ENCODE measurements around the gene TMEM165.
A peak's percentile ranks its signal among the peaks of the same experiment; 100 is the strongest.

The TMEM165 gene

DNA sequence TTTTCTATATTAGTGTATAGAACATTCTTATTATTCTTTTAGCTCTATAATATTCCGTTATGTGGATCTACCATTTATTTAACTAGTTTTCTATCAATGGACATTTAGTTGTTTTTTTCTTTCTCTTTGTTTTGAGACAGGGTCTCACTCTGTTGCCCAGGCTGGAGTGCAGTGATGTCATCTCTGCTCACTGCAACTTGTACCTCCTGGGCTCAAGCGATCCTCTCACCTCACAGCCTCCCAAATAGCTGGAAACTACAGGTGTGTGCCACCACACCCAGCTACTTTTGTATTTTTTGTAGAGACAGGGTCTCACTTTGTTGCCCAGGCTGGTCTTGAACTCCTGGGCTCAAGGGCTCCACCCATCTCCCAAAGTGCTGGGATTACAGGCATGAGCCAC lies 10.8 kb downstream of the TMEM165 start:
- no peak for DNase-seq (ENCODE audit: low read depth)

DNA sequence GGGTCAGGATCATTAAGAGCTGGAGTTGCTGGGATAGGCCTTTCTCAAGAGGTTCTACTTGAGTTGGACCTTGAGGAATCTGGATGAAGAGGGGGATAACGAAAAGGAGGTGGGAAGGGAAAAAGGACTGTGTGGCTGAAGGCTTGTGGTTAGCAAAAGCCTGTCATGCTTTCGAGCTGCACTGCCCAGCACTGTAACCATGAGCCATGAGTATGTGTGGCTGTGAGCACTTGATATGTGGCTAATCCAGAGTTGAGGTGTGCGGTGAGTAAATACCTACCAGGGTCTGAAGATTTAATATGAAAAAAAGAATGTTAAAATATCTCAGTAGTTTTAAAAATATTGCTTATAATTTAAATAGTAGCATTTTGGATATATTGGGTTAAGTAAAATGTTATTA lies 11.4 kb downstream of the TMEM165 start:
- peak; percentile 25 for DNase-seq (ENCODE audit: low read depth)

DNA sequence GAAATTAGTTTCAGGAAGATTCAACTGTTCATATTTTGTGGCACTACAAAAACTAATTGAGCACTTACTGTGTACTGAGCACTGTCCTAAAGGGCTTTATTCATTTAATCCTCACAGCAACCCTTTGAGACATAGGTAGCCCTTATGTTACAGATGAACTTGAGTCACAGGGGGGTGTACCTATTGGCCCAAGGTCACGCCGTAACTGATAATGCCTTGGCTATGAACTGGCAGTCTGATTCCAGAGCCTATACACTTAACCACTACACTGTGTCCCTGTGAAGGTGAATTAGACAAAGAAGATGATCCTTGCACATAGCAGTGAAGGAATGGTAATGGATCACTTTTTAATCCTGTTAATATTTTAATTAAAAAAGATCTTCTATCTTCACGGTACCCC lies 12.0 kb downstream of the TMEM165 start:
- no peak for DNase-seq (ENCODE audit: low read depth)

DNA sequence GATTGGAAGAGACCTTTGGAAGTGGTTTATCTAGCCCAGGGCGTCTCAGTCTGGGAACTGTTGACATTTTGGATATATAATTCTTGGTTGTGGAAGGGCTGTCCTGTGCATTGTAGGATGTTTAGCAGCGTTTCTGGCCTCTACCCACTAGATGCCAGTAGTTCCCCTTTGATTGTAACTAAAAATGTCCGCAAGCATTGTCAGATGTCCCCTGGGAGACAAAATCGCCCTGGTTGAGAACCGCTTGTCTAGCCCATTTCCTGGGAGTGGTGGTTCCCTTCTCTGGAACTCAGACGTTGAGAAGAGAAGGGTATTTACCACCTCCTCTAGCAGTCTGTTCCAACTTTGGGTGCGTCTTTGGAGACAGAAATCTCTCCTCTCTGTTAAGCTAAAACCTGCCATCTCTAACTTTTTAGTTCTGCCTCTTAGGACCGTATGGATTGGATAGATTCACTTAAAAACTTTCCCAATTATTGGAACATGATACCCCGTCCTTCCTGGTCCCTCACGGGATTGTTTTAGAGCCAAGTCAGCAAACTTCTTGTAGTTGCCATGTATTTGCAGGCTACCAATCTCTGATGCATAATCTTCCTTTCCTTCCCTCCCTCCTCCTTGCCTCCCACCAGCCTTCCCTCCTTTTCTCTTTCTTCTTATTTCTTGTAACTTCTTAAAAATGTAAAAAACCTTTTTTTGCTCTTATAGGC lies 13.9 kb downstream of the TMEM165 start:
- peak; percentile 69 for DNase-seq (ENCODE audit: low read depth)

DNA sequence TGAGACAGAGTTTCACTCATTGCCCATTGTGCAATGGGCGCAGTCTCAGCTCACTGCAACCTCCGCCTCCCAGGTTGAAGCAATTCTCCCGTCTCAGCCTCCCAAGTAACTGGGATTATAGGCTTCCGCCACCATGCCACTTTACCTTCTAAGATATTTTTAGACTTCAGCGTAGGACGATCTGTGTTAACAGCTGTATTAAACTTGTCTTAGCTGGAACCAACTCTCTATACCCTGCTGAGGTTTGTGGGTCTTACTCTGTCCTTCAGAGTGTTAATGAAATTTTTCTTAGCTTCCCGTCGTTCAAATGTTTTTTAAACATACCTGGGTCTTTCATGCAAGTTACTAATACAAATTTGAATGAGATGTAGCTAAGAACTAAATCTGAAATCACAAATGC lies 14.7 kb downstream of the TMEM165 start:
- no peak for DNase-seq (ENCODE audit: low read depth)

DNA sequence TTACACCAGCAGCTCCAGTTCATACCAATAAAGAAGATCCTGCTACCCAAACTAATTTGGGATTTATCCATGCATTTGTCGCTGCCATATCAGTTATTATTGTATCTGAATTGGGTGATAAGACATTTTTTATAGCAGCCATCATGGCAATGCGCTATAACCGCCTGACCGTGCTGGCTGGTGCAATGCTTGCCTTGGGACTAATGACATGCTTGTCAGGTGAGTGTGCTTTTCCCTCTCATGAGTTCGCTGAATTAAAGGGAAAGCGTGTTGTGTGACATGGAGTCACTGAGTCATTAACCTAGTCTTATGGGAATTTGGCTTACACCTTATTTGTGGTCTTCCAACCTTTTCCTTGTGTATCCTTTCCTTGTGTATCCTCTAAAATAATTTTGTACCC lies 15.9 kb downstream of the TMEM165 start:
- DNase-seq (ENCODE audit: low read depth) = peak; percentile 20

DNA sequence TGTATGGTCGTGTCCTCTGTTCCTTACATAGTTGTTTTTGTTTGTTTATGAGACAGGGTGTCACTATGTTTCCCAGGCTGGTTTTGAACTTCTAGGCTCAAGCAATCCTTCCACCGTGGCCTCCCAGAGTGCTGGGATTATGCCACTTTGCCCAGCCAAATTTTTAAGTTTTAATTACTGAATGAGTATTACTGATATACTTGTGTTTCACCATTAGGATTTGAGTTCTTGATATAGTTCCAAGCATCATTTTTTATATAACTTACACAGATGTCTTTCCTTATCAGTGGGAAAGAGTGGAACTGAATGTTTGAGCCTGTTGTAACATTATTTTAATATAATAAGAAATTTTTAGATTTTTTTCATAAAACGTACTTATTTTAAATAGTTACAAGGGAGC lies 20.4 kb downstream of the TMEM165 start:
- no peak for DNase-seq (ENCODE audit: low read depth)

DNA sequence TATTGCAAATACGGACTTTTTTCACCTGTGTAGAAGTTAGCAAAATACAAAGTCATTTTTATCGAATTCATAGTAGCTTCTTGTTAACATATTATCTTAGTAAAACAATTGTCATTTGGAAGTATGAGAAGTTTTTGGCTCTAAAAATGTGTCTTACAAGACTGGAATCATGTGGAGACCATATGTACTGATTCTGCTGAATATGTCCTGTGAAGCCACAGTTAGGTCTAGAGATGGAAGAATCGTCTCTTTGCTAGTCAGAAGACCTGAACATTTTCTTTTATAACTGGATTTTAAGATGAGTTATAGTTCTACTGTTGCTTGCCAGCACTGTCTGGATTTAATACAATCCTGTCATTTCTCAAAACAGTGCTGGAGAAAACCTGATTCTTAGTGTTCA lies 29.0 kb downstream of the TMEM165 start:
- no peak for DNase-seq (ENCODE audit: low read depth)

DNA sequence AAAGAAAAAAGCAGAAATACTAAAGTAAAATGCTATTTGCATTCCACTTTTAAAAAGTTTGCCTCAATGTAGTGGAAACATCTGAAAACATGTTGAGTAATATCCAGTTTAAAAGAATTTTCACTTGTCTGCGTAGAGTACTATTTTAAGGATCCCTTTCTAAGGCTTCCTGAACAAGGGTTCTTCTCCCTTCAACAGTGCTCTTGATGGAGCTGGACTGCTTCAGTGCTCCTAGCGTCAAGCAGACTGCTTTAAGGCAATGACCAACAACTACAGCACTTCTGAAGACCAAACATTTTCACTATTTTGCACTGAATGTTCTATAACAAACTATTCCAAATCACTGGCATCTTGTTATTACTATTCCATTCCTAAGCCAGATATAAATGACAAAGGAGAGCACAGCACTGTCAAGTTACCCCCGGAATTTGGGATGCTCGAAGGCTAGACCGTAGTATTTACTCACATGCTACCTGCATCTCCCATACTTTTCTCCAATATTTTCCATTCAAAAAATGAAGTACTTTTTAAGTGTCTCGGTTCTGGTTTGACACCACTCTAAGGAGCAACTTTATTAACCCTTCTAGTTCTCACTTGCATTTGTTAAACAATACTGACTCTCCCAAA lies 36.1 kb downstream of the TMEM165 start:
- no peak for DNase-seq (ENCODE audit: low read depth)

DNA sequence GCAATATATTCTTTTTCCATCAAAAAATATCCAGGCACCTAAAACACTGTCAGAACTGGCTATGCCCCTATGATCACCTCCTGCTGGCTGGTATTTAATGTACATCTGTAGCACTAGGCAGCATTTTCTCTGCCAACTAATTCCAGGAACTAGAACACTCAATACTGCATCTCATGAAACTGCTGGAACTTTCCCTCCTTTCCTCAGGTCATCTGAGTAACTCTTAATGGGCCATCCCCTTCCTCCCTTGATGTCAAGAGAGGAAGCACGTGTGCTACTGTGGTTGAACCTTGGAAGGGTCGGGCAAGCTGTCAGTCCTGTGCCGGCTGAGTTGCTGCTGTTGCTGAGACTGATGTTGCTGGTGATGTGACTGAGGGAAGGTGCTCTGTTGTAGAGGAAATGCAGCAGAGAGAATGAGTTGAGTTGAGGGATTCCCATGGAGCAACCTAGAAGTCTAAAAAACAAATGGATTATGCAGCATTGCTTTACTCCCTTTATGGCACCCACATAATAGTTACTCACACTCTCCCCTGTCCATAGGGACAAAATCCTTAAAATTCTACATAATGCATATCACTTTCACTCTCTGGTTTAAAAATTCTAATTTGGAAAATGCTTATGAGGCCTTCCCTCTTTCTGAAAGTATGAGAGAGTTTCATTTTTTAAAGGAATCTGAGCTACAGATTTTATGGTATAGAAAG lies 39.5 kb downstream of the TMEM165 start:
- DNase-seq (ENCODE audit: low read depth) = peak; percentile 48

DNA sequence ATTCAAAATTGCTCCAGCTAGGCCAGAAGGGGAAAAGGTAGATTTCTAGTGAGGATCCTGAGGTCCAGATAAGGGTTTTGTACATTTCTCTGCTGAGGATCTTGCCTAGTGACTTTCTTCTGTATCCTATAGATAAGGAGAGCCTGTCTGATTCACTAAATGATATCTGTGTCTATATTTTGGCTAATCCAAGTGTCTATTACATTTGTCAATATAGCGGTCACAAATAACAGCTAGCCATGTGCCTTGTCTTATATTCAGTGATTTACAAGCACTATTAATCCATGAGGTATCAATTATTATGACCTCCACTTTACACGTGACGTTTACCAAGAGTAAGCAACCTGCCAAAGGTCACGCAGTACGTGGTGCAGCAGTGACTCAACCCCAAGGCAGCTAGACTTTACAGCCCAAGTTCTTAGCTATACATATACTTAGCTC lies 41.6 kb downstream of the TMEM165 start:
- peak; percentile 40 for DNase-seq (ENCODE audit: low read depth)

DNA sequence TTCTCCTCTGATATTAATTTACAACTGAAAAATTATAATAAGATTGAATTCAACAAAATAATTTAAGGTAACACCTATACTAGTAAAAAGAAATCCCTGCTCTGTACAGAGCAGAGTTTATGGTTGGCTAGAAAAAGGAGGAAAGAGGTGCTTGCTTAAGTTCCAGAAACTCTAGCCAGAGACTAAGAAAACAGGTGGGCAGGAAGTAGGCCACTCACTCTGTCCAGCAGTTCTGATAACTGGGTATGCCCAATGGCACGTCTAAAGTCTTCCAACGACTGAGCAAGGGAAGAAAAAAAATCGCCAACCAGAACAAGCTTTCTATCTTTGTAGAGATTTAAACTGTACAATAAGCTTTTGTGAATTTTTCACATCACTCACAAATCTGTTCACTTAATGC lies 42.1 kb downstream of the TMEM165 start:
- no peak for DNase-seq (ENCODE audit: low read depth)

DNA sequence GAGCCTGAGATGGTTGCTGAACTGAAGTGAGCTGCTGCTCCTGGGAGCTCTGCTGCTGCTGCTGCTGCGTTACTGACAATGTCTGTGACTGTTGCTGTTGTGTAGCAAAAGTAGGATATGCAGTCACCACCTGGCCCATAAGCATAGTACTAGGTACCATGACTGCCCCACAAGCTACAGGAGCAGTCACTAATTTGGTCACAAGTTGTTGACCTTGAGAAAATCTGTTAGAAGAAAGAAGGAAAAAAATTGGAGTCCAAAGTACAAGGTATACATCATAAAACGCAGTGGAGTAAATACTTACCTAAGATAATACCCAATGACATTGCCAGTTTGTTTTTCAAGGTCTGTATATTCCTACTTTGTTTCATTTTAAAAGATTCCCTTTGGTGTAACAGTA lies 42.6 kb downstream of the TMEM165 start:
- no peak for DNase-seq (ENCODE audit: low read depth)

DNA sequence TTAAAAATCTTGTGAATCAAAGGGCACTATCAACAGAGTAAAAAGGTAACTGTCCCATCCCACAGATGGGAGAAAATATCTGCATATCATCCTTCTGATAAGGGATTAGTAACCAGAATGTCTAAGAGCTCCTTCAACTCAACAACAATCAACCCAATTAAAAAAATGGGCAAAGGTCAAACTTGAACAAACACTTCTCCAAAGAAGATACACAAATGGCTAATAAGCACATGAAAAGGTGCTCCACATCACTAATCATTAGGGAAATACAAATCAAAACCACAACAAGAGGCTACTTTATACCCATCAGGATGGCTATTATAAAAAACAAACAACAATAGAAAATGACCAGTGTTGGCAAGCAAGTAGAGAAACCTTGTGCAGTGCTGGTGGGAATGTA lies 43.3 kb downstream of the TMEM165 start:
- DNase-seq (ENCODE audit: low read depth) = no peak

DNA sequence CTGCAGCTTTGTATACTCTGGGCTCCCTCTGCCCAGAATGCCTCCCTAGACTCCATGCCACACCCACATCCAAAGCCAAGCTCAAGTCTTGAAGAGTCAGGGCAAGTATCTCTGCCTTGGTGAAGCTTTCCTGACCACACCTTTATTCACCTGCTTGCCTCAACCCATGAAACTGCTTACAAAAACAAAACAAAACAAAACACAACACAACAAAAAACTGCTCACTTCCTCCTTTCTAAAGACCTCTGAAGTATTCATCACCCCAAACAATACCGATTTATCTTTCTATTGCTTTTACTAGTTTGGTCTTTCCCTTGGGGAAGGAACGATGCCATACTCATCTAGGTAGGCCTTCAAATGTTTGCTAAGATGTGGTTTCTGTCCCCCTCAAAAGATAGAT lies 45.0 kb downstream of the TMEM165 start:
- no peak for DNase-seq (ENCODE audit: low read depth)

DNA sequence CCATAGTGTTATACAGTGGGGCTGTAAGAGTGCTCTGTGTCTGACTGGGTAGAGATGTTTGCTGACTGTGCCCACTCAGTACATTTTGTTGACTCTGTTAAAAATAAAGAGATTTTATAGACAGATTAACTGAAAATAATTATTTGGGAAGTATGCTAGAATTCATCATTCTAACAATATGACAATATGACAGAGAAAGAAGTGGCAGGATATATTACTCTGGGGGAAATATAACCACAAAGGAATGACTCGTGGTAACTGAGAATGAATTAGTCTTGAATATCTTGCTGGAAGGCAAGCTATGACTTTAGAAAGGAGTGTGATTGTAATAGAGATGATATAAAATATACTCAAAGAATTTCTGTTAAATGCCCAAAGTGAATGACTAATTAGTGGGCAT lies 46.8 kb downstream of the TMEM165 start:
- DNase-seq (ENCODE audit: low read depth) = peak; percentile 34

DNA sequence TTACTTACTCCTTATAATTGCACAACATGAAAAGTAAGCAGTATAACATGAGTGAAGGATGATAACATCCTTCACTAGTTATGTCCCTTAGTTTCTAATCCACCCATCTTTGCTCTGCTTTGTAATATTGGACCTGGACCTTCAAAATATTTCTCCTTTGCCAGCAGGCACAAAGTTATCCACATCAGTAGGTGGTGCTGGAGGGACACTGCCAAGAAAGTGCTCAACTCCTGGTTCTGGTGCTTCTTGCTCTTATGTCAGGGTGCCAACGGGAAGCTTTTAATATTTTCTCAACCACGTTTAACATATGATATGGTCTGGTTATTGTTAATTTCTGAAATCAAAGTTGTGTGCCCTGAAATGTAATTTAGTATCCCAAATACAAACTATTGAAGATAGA lies 49.1 kb downstream of the TMEM165 start:
- peak; percentile 55 for DNase-seq (ENCODE audit: low read depth)

DNA sequence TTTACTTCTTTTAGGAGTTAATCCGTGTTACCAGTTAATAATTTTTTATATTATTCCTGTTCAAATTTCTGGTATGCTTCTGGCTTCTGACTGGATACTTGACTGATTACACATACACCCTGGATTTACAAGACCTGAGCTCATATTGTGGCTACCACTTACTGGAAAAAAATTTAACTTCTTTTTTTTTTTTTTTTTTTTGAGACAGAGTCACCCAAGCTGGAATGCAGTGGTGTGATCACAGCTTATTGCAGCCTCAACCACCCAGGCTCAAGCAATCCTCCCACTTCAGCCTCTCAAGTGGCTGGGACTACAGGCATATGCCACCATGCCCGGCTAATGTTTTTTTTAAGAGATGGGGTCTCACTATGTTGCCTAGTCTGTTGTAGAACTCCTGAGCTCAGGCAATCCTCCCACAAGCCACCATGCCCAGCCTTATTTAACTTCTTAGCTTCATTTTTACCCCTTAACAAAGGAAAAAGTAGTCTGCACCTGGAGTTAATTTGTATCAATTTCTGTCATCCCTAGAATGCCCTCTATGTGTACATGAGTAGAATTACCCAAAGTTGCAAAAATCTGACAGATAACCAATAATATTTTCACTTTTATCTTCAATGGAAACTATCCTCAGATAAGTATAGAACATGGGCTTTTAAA lies 50.3 kb downstream of the TMEM165 start:
- peak; percentile 90 for DNase-seq (ENCODE audit: low read depth)

DNA sequence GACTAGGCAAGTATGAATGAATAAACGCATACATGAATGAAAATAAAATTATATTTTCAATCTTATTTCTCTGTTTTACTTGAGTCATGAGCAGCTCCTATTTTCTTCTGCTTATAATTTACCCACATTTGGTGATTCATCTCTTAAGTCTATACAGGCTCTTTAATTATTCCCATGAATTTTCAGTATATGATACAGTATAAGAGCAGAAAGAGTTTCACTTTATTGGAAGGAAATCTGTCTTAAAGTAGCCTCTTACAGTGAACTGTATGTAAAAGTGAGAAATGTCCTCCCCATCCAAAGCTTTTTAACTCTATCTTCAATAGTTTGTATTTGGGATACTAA lies 50.8 kb downstream of the TMEM165 start:
- DNase-seq (ENCODE audit: low read depth) = peak; percentile 44

DNA sequence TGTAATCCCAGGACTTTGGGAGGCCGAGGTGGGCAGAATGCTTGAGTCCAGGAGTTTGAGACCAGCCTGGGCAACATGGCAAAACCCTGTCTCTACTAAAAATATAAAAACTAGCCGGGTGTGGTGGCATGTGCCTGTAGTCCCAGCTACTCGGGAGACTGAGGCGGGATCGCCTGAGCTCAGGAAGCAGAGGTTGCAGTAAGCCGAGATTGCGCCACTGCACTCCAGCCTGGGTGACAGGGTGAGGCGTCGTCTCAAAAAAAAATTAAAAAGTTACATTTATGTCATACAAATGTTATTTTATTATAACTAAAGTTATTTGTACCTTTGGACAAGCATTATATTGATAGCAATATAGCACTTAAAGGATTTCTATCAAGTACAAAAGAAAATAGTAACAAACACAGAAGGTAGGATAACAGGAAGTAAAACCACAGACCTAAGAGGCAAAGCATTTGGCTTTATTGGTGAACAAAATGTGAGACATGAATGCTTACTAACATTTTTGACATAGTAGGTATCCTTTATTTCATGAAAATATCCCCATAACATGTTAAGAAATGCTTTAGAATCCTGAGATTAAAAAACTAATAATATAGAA lies 51.5 kb downstream of the TMEM165 start:
- DNase-seq (ENCODE audit: low read depth) = no peak

DNA sequence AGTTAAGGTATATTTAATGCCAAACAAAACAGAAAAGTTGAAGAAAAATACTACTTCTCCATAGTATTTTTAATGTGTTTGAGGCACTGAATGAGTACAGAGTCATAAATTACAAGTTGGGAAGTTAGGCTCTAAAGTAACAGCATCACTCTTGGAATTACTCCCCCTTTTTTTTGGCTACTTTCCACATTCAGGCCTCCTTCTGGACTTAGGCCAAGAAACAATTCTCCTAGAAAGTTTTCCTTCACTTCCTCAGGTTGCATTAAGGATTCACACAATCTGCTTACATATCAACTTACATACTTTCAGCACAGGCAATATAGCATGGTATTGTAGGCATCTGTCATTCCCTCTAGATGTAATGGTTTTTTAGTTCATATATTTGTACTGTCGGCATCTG lies 52.1 kb downstream of the TMEM165 start:
- DNase-seq (ENCODE audit: low read depth) = peak; percentile 53

DNA sequence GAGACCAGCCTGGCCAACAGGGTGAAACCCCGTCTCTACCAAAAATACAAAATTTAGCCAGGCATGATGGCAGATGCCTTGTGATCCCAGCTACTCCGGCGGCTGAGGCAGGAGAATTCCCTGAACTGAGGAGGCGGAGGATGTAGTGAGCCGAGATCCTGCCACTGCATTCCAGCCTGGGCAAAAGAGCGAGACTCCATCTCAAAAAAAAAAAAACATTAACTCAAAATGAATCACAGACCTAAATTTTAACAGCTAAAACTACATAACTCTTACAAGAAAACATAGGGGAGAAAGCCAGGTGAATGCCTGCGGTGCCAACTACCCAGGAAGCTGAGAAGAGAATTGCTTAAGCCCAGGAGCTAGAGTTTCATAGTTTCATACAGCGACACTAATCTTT lies 54.8 kb downstream of the TMEM165 start:
- DNase-seq (ENCODE audit: low read depth) = no peak

DNA sequence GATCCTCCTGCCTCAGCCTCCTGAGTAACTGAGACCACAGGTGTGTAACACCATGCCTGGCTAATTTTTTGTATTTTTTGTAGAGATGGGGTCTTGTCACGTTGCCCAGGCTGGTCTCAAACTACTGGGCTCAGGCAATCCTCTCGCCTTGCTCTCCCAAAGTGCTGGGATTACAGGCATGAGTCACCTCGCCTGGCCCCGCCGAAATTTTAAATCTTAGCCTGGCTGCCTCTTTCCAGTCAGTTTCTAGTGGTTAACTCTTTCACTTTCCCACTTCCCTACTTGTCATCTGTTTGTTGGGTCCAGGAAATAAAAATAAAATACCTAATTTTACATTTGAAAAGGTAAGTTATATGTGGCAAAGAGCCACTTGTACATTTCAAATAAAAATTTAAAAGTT lies 62.4 kb downstream of the TMEM165 start:
- peak; percentile 77 for DNase-seq (ENCODE audit: low read depth)

Data from EH (cell line).